Right lobe of liver (tissue), 6 donors: ENCODE results near the gene ACTR1A. TPM values are rescaled to one million over a fixed set of nuclear protein-coding genes. Genes with fewer than 3 reads are reported as not detected.

Source experiments
- ATAC-seq, 4 donors: fragments of 200-7000 bp; cut with Tn5 transposase; one replicate each; pipeline ENCODE4 v1.9.1; 2020; ENCODE audit warnings: mild to moderate bottlenecking in 4 of 4, moderate library complexity in 4 of 4
- DNase-seq, 3 donors: peaks; one replicate each; pipeline ENCODE4 v3.0.0-alpha.2; 2020
- H3K27ac ChIP-seq, 3 donors: fragments of 200-600 bp; one replicate each; pipeline ENCODE4 v1.8.0; 2022
- H3K27me3 ChIP-seq, 2 donors: fragments of 200-600 bp; one replicate each; pipeline ENCODE4 v1.8.0; 2022
- H3K36me3 ChIP-seq, 4 donors: fragments of 200-600 bp; sonication (generic) in 1 of 4; one replicate each; pipeline versions ENCODE4 v1.5.1 to v1.8.0; 2017 to 2022; ENCODE audit warnings: control low read depth in 1 of 4
- H3K4me1 ChIP-seq, 4 donors: fragments of 200-600 bp; sonication (generic) in 1 of 4; one replicate each; pipeline versions ENCODE4 v1.5.1 to v1.8.0; 2017 to 2022; ENCODE audit warnings: control low read depth in 1 of 4
- H3K4me3 ChIP-seq, 3 donors: fragments of 200-600 bp; one replicate each; pipeline ENCODE4 v1.8.0; 2022
- H3K9me3 ChIP-seq, 4 donors: fragments of 200-600 bp; sonication (generic) in 1 of 4; one replicate each; pipeline versions ENCODE4 v1.5.1 to v1.8.0; 2017 to 2022; ENCODE audit warnings: control low read depth in 1 of 4
- POLR2A ChIP-seq: fragments of 450-650 bp; IDR thresholded peaks from one replicate; pipeline ENCODE4 v1.6.1; 2017; ENCODE audit warnings: antibody characterized with exemption, mild to moderate bottlenecking
- WGBS: methylation state at CpG from one replicate; pipeline ENCODE4 v1.1.6; 2018; ENCODE audit warnings: low coverage, low lambda C conversion rate; ENCODE audit not compliant: insufficient coverage; ENCODE audit errors: missing lambda C conversion rate; 5-methylcytosine and 5-hydroxymethylcytosine counted together
- intact Hi-C, 2 donors: fragments of 100-400 bp; cut with DNase I; formaldehyde crosslinking; loops; one replicate each; pipeline versions ENCODE4 v1.11.2 to v1.14.1; 2022
- total RNA-seq, 6 experiments: library from RNA; depleted of rRNA in 2 of 6; stranded (reverse); fragments of >200 nt in 2 of 6; fragmentation: NEBNext Ultra II Directional in 3 of 6; extraction: Animal tissue kit (Norgen Biotek cat#: 25700) in 3 of 6; gene quantifications; one replicate each; pipeline versions ENCODE4 v1.1.0 to v1.2.4, GENCODE V29; 2016 to 2023
- TF ChIP-seq, protein P1 (sequence below), 4 donors: fragments of 200-600 bp in 3 of 4; fragments of 450-650 bp in 1 of 4; IDR thresholded peaks; one replicate each; pipeline versions ENCODE4 v1.5.1 to v1.8.0; 2016 to 2022; ENCODE audit warnings: antibody characterized with exemption in 4 of 4, mild to moderate bottlenecking in 2 of 4
- donor health status: DM: no; HTN: yes; CAD: no.
- donor health status: DM: no; HTN: no; CAD: no.
- donor health status: DM: no; HTN: no; CAD: no.
- donor health status: DM: no; HTN: yes; CAD: no.
- donor health status: DM: no; HTN: yes; CAD: no.

ACTR1A gene
- total RNA-seq, 6 experiments from 2014 or later = 25.6 to 47.9 (median 31.3) TPM

DNA sequence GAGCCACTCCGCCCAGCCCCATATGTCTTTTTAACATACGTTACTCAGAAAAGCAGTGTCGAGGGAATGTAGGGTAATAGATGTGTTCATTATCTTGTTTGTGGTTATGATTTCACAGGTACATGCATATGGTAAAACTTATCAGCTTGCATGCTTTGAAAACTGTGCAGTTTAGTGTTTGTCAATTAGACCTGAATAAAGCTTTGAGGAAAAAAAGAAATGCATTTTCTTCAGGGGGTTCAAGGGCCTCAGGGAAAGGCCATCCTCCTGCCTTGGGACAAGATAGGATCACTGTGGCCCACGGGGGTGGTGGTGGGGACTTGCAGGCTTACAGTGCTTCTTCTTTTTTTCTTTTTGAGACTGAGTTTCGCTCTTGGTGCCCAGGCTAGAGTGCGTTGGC lies 35.2 kb downstream of the ACTR1A start:
- Histone ChIP-seq H3K27ac (no peak overlapping the region), H3K4me1 (peaks cover 0 to 6% (median 2%) of the 10 kb centered on the region in 4 donors), H3K27me3 (no peaks in the 10 kb centered on the region), H3K36me3 (no peaks in the 10 kb centered on the region), H3K9me3 (no peaks in the 10 kb centered on the region), H3K4me3 (no peak overlapping the region)
- WGBS = 80% methylated on average over 6 of the region's 6 CpGs
- DNase-seq (no peak), ATAC-seq (no peak)
- intact Hi-C loops = no loop called here
- TF ChIP-seq, protein P1, sequence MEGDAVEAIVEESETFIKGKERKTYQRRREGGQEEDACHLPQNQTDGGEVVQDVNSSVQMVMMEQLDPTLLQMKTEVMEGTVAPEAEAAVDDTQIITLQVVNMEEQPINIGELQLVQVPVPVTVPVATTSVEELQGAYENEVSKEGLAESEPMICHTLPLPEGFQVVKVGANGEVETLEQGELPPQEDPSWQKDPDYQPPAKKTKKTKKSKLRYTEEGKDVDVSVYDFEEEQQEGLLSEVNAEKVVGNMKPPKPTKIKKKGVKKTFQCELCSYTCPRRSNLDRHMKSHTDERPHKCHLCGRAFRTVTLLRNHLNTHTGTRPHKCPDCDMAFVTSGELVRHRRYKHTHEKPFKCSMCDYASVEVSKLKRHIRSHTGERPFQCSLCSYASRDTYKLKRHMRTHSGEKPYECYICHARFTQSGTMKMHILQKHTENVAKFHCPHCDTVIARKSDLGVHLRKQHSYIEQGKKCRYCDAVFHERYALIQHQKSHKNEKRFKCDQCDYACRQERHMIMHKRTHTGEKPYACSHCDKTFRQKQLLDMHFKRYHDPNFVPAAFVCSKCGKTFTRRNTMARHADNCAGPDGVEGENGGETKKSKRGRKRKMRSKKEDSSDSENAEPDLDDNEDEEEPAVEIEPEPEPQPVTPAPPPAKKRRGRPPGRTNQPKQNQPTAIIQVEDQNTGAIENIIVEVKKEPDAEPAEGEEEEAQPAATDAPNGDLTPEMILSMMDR (IDR thresholded peaks at IDR 0.05) = no peak
- TF ChIP-seq POLR2A = no peak

DNA sequence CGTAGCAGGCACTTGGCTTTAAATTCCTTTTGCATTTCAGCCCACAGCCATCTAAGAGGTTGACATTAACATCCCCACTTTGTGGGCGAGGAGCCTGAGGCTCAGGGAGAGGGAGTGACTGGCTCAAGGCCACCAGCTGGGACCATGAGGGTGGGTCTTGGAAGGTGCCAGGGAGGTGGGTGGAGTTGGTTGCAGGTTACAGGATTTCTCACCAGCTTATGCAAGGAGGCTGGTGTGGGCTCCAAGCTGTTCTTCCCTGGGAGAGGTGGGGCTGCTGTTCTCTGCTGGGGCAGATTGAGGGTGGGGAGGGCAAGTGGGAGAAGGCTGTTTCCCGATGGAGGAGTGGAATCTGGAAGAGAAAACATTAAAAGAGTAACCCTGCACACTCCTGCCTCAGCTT lies 37.0 kb downstream of the ACTR1A start:
- no peak overlapping the region for H3K4me3 ChIP-seq
- intact Hi-C loops = no loop called here
- H3K4me1 ChIP-seq = peaks cover 0 to 14% (median 6%) of the 10 kb centered on the region in 4 donors
- H3K27me3 ChIP-seq = no peaks in the 10 kb centered on the region
- ATAC-seq (no peak), DNase-seq (no peak)
- no peak overlapping the region for H3K27ac ChIP-seq
- no peaks in the 10 kb centered on the region for H3K9me3 ChIP-seq
- no peaks in the 10 kb centered on the region for H3K36me3 ChIP-seq
- TF ChIP-seq, protein P1 (IDR thresholded peaks at IDR 0.05) = no peak
- TF ChIP-seq POLR2A = no peak
- WGBS = 87% methylated on average over 3 of the region's 3 CpGs

DNA sequence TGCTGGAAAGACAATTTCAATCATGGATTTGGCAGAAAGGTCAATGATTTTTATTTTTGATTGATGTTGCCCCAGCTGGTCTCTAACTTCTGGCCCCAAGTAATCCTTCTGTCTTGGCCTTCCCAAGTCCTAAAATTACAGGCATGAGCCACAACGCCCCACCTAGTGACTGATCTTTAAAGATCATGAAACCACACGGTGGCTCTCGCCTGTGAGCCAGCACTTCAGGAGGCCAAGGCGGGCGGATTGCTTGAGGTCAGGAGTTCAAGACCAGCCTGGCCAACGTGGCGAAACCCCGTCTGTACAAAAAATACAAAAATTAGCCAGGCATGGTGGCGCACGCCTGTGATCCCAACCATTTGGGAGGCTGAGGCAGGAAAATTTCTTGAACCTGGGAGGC lies 38.5 kb downstream of the ACTR1A start:
- no peak overlapping the region for H3K27ac ChIP-seq
- TF ChIP-seq, protein P1 (IDR thresholded peaks at IDR 0.05) = no peak
- no peak for TF ChIP-seq POLR2A
- WGBS = 71% methylated on average over 7 of the region's 10 CpGs
- no peaks in the 10 kb centered on the region for H3K27me3 ChIP-seq
- H3K4me1 ChIP-seq = peaks cover 0 to 14% (median 6%) of the 10 kb centered on the region in 4 donors
- intact Hi-C loops = no loop called here
- no peaks in the 10 kb centered on the region for H3K9me3 ChIP-seq
- ATAC-seq = no peak
- H3K36me3 ChIP-seq = no peaks in the 10 kb centered on the region
- H3K4me3 ChIP-seq = no peak overlapping the region
- no peak for DNase-seq

DNA sequence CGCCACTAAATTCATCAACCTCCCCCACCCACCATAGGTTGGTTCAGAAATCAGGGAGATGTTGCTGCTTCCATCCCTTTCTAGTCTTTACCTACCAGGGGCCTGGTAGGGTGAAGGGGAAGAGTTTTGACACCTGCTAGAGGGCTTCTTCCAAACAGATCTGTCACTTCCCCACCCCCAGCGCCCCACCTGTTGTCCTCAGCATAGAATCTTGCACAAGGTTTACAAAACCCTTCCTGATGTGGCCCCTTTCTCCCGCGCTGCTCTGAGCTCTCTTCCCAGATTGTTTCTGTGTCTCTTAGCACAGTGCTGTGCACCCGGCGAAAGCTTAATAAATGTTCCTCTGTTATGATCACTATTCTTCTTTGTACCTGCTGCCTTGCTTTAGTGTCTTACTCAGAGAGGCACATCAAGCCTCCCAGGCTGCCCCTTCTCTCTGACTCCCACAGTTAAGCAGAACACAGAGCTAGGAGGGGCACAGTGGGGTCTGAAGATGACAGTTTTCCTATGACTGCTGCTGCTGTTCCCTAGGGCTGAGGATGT lies 39.9 kb downstream of the ACTR1A start:
- H3K36me3 ChIP-seq = no peaks in the 10 kb centered on the region
- no peaks in the 10 kb centered on the region for H3K27me3 ChIP-seq
- TF ChIP-seq, protein P1 (IDR thresholded peaks at IDR 0.05) = no peak
- no peak for TF ChIP-seq POLR2A
- no peaks in the 10 kb centered on the region for H3K9me3 ChIP-seq
- intact Hi-C loops = no loop called here
- ATAC-seq (no peak), DNase-seq (no peak)
- 37% methylated on average over 6 of the region's 6 CpGs for WGBS
- H3K4me1 ChIP-seq = peaks cover 0 to 14% (median 6%) of the 10 kb centered on the region in 4 donors
- H3K4me3 ChIP-seq = peak overlapping the region in 2 of 3 donors; percentile 38 to 52
- peak overlapping the region in 1 of 3 donors; percentile 40 for H3K27ac ChIP-seq
